Epithelial cell of proximal tubule (primary cell): ENCODE results near the gene HSPA4L. TPM values are rescaled to one million over a fixed set of nuclear protein-coding genes. Genes with fewer than 3 reads are reported as not detected.

Experiments
- DNase-seq: peaks from one replicate; pipeline ENCODE4 v3.0.0-alpha.2; 2011; ENCODE audit warnings: low read depth
- H3K4me3 ChIP-seq: 2 replicates; pipeline ENCODE4 v1.5.1; 2011; ENCODE audit warnings: low read depth, mild to moderate bottlenecking, low read length
- total RNA-seq: library from RNA; depleted of rRNA; stranded (reverse); fragments of >200 nt; gene quantifications from 2 replicates; pipeline ENCODE4 v1.2.3, GENCODE V29; 2015
- TF ChIP-seq, protein P1 (sequence below): conservative IDR thresholded peaks from 2 replicates; pipeline ENCODE4 v1.5.1; 2012; ENCODE audit warnings: low read depth, mild to moderate bottlenecking, low read length

HSPA4L gene
- total RNA-seq, 1 donor from 2014 or later: 12.6 TPM

GRCh38 chr4:127856813-127857447, 74.8 kb downstream of the HSPA4L start:
- H3K4me3 ChIP-seq: no peak overlapping the region
- no peak for DNase-seq
- TF ChIP-seq, protein P1, sequence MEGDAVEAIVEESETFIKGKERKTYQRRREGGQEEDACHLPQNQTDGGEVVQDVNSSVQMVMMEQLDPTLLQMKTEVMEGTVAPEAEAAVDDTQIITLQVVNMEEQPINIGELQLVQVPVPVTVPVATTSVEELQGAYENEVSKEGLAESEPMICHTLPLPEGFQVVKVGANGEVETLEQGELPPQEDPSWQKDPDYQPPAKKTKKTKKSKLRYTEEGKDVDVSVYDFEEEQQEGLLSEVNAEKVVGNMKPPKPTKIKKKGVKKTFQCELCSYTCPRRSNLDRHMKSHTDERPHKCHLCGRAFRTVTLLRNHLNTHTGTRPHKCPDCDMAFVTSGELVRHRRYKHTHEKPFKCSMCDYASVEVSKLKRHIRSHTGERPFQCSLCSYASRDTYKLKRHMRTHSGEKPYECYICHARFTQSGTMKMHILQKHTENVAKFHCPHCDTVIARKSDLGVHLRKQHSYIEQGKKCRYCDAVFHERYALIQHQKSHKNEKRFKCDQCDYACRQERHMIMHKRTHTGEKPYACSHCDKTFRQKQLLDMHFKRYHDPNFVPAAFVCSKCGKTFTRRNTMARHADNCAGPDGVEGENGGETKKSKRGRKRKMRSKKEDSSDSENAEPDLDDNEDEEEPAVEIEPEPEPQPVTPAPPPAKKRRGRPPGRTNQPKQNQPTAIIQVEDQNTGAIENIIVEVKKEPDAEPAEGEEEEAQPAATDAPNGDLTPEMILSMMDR: no peak

GRCh38 chr4:127857641-127858040, 75.5 kb downstream of the HSPA4L start:
- TF ChIP-seq, protein P1: no peak
- H3K4me3 ChIP-seq: no peak overlapping the region
- no peak for DNase-seq

GRCh38 chr4:127868196-127868595, 86.1 kb downstream of the HSPA4L start:
- H3K4me3 ChIP-seq: no peak overlapping the region
- no peak for DNase-seq
- TF ChIP-seq, protein P1: no peak

DNA sequence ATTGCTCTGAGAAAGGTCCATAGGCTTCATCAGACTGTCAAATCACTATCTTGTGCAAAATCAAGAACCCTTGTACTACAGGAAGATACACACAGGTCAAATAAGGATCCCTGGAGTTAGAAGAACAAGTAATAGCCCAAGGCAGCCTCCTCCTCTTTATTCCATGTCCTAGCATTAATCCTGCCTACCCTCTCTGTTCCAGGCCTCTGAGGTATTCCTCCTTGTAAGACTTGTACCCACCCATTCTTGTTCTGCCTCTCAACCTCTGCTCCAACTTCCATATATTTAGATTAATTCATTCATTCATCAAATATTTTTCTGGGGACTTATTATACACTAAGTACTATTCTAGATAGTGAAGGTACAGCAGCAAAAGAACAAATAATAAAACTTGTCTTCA, 88.2 kb downstream of the HSPA4L start:
- DNase-seq: no peak
- TF ChIP-seq, protein P1: no peak
- no peak overlapping the region for H3K4me3 ChIP-seq

- DNase-seq: no peak
- TF ChIP-seq, protein P1: no peak
- H3K4me3 ChIP-seq: no peak overlapping the region
These were observed 88.6 kb downstream of the HSPA4L start for GRCh38 chr4:127870688-127871087.

- TF ChIP-seq, protein P1: no peak
- H3K4me3 ChIP-seq: no peak overlapping the region
These were observed 93.7 kb downstream of the HSPA4L start for GRCh38 chr4:127875791-127876190.

More at GRCh38 chr4:127875791-127876190, 93.7 kb downstream of the HSPA4L start:
- DNase-seq: no peak
